ENCODE data around the gene REV3L.

- TF ChIP-seq CTCF (IDR thresholded peaks at IDR 0.05; ENCODE audit: low read depth, low read length, poor library complexity, severe bottlenecking) (no peak), EZH2phosphoT487 (IDR thresholded peaks at IDR 0.05; ENCODE audit: borderline replicate concordance, low read length) (no peak)
Observed at GRCh38 chr6:111250791-111251354, 232.1 kb downstream of the REV3L start.
